HCT116 (cell line): Measurements from ENCODE around the gene ACTA2. TPM values are rescaled to one million over a fixed set of nuclear protein-coding genes. Genes with fewer than 3 reads are reported as not detected.

Experiments
- ATAC-seq: fragments of 200-7000 bp; cut with Tn5 transposase; 2 replicates; pipeline ENCODE4 v1.9.1; 2020; ENCODE audit warnings: mild to moderate bottlenecking, moderate library complexity
- BruUV-seq: library from RNA; stranded (reverse); fragments of 400-500 nt; replicated peaks from 2 replicates; lab custom pipeline; 2021; lab: Mats Ljungman, UMichigan
- CTCF ChIA-PET: fragments of 300-600 bp; sonication (Branson Sonifier 250); formaldehyde crosslinking; loops from one replicate; lab custom pipeline; 2021; ENCODE audit warnings: antibody characterized with exemption; lab: Charles Lee
- POLR2A ChIA-PET: fragments of 300-600, 350-600 bp; sonication (Branson Sonifier 250); formaldehyde crosslinking; loops from one replicate; lab custom pipeline; 2021; ENCODE audit warnings: antibody characterized with exemption; lab: Charles Lee
- RAD21 ChIA-PET, 2 experiments: fragments of 300-600 bp; sonication (Branson Sonifier 250); formaldehyde crosslinking; loops; one replicate each; lab custom pipeline; 2023; ENCODE audit warnings: low total read pairs in 2 of 2; ENCODE audit not compliant: uncharacterized antibody in 2 of 2, unreplicated experiment in 2 of 2, low non-redundant PET in 1 of 2; lab: Charles Lee
- DNase-seq: peaks from one replicate; pipeline ENCODE4 v3.0.0-alpha.2; 2010; ENCODE audit warnings: low read depth, low spot score
- H2AFZ ChIP-seq: fragments of 200-600 bp; shearing (Covaris generic), sonication (generic); 2 replicates; pipeline ENCODE4 v1.6.1; 2017; ENCODE audit warnings: low read depth, mixed run types, mixed read lengths, antibody characterized with exemption, low read length; ENCODE audit not compliant: poor library complexity, severe bottlenecking
- H3K27ac ChIP-seq: 2 replicates; pipeline ENCODE4 v1.5.1; 2012; ENCODE audit warnings: low read depth, low read length
- H3K27me3 ChIP-seq: fragments of 200-600 bp; sonication (generic); 2 replicates; pipeline ENCODE4 v1.6.1; 2016; ENCODE audit warnings: mixed run types, low read length, mixed read lengths; ENCODE audit not compliant: insufficient read depth
- H3K36me3 ChIP-seq, 2 experiments: fragments of 200-500 bp in 1 of 2; fragments of 200-600 bp in 1 of 2; sonication (Bioruptor generic) in 1 of 2; sonication (generic) in 1 of 2; 2 replicates each; pipeline versions ENCODE4 v1.5.1 to v1.6.1; 2014 to 2016; ENCODE audit warnings: low read length in 2 of 2, inconsistent platforms in 1 of 2, mixed read lengths in 1 of 2, mixed run types in 1 of 2; ENCODE audit not compliant: insufficient read depth in 2 of 2, control insufficient read depth in 1 of 2
- H3K4me1 ChIP-seq, 2 experiments: fragments of 200-600 bp in 1 of 2; sonication (generic) in 1 of 2; 2 replicates each; pipeline versions ENCODE4 v1.5.1 to v1.6.1; 2012 to 2017; ENCODE audit warnings: low read length in 2 of 2, inconsistent platforms in 1 of 2, mild to moderate bottlenecking in 1 of 2, mixed read lengths in 1 of 2, mixed run types in 1 of 2, moderate library complexity in 1 of 2; ENCODE audit not compliant: insufficient read depth in 2 of 2, control insufficient read depth in 1 of 2
- H3K4me2 ChIP-seq: fragments of 200-600 bp; sonication (generic); 2 replicates; pipeline ENCODE4 v1.6.1; 2017; ENCODE audit warnings: mixed run types, low read length, mixed read lengths
- H3K4me3 ChIP-seq, 2 experiments: fragments of 200-600 bp in 1 of 2; sonication (generic) in 1 of 2; replicated peaks in 1 of 2; 2 replicates each; pipeline ENCODE4 v1.5.1; 2011 to 2016; ENCODE audit warnings: low read length in 2 of 2, control low read depth in 1 of 2, low read depth in 1 of 2, mild to moderate bottlenecking in 1 of 2, mixed read lengths in 1 of 2, mixed run types in 1 of 2
- H3K79me2 ChIP-seq: fragments of 200-600 bp; sonication (generic); 2 replicates; pipeline ENCODE4 v1.6.1; 2017; ENCODE audit warnings: mild to moderate bottlenecking, mixed run types, low read length, moderate library complexity, mixed read lengths; ENCODE audit not compliant: insufficient read depth
- H3K9ac ChIP-seq: fragments of 200-600 bp; sonication (generic); 2 replicates; pipeline ENCODE4 v1.6.1; 2016; ENCODE audit warnings: low read length, mixed read lengths
- H3K9me2 ChIP-seq: fragments of 200-600 bp; sonication (generic), shearing (Covaris generic); 2 replicates; pipeline ENCODE4 v1.6.1; 2017; ENCODE audit warnings: mixed run types, mild to moderate bottlenecking, moderate library complexity; ENCODE audit not compliant: insufficient read depth
- H3K9me3 ChIP-seq, 2 experiments: fragments of 200-500 bp in 1 of 2; fragments of 200-600 bp in 1 of 2; sonication (Bioruptor generic) in 1 of 2; sonication (generic) in 1 of 2; 2 replicates each; pipeline ENCODE4 v1.6.1; 2014 to 2017; ENCODE audit warnings: low read length in 2 of 2, mixed read lengths in 2 of 2, inconsistent platforms in 1 of 2, low read depth in 1 of 2, mild to moderate bottlenecking in 1 of 2, mixed run types in 1 of 2, moderate library complexity in 1 of 2; ENCODE audit not compliant: control insufficient read depth in 1 of 2, insufficient read depth in 1 of 2
- H4K20me1 ChIP-seq: fragments of 200-600 bp; sonication (generic), shearing (Covaris generic); 2 replicates; pipeline ENCODE4 v1.6.1; 2017; ENCODE audit warnings: mixed run types, mild to moderate bottlenecking, moderate library complexity; ENCODE audit not compliant: insufficient read depth
- ATF3 ChIP-seq: IDR thresholded peaks from 2 replicates; pipeline ENCODE4 v1.6.1; 2012
- CEBPB ChIP-seq: IDR thresholded peaks from 2 replicates; pipeline ENCODE4 v1.6.1; 2012; ENCODE audit warnings: low read depth
- ELF1 ChIP-seq: IDR thresholded peaks from 2 replicates; pipeline ENCODE4 v1.6.1; 2012; ENCODE audit warnings: low read depth, borderline replicate concordance
- EZH2 ChIP-seq: fragments of 200-600 bp; sonication (generic); IDR thresholded peaks from 2 replicates; pipeline ENCODE4 v1.6.1; 2017; ENCODE audit warnings: antibody characterized with exemption, mixed run types
- JUND ChIP-seq: IDR thresholded peaks from 2 replicates; pipeline ENCODE4 v1.6.1; 2012
- SIN3A ChIP-seq: IDR thresholded peaks from 2 replicates; pipeline ENCODE4 v1.6.1; 2012; ENCODE audit warnings: low read depth
- SP1 ChIP-seq: IDR thresholded peaks from 2 replicates; pipeline ENCODE4 v1.6.1; 2012; ENCODE audit warnings: low read depth
- YY1 ChIP-seq: IDR thresholded peaks from 2 replicates; pipeline ENCODE4 v1.6.1; 2011; ENCODE audit warnings: low read length, low read depth, moderate library complexity, mild to moderate bottlenecking; ENCODE audit not compliant: insufficient replicate concordance; ENCODE audit errors: extremely low read depth
- intact Hi-C: fragments of 100-400 bp; cut with micrococcal nuclease; formaldehyde crosslinking; loops from 2 replicates; pipeline ENCODE4 v1.10.0; 2022
- total RNA-seq: library from RNA; stranded (reverse); gene quantifications from one replicate; pipeline ENCODE4 v1.2.1, GENCODE V29; 2021; ENCODE audit not compliant: unreplicated experiment
- TF ChIP-seq, protein P1 (sequence below): IDR thresholded peaks from 2 replicates; pipeline ENCODE4 v1.6.1; 2012
- TF ChIP-seq, protein P2 (sequence below): IDR thresholded peaks from 2 replicates; pipeline ENCODE4 v1.6.1; 2011; ENCODE audit warnings: mild to moderate bottlenecking, low read length, moderate library complexity; ENCODE audit not compliant: insufficient replicate concordance; ENCODE audit errors: extremely low read depth
- TF ChIP-seq, protein P3 (sequence below), 3 experiments: fragments of 200-600 bp in 1 of 3; sonication (generic) in 1 of 3; IDR thresholded peaks in 2 of 3; conservative IDR thresholded peaks in 1 of 3; 2 replicates each; pipeline ENCODE4 v1.5.1; 2012 to 2017; ENCODE audit warnings: low read depth in 2 of 3, low read length in 2 of 3, antibody characterized with exemption in 1 of 3, borderline replicate concordance in 1 of 3, control low read depth in 1 of 3, mild to moderate bottlenecking in 1 of 3, mixed read lengths in 1 of 3, mixed run types in 1 of 3, moderate library complexity in 1 of 3; ENCODE audit not compliant: insufficient read depth in 1 of 3

Gene ACTA2
- total RNA-seq, 1 experiment from 2014 or later, result 9.4 TPM

- TF ChIP-seq, protein P1, sequence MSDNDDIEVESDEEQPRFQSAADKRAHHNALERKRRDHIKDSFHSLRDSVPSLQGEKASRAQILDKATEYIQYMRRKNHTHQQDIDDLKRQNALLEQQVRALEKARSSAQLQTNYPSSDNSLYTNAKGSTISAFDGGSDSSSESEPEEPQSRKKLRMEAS, result no peak
- no peak for TF ChIP-seq SP1
- TF ChIP-seq SIN3A, result no peak
- no peak for TF ChIP-seq ATF3
- TF ChIP-seq JUND, result no peak
- TF ChIP-seq, protein P2, sequence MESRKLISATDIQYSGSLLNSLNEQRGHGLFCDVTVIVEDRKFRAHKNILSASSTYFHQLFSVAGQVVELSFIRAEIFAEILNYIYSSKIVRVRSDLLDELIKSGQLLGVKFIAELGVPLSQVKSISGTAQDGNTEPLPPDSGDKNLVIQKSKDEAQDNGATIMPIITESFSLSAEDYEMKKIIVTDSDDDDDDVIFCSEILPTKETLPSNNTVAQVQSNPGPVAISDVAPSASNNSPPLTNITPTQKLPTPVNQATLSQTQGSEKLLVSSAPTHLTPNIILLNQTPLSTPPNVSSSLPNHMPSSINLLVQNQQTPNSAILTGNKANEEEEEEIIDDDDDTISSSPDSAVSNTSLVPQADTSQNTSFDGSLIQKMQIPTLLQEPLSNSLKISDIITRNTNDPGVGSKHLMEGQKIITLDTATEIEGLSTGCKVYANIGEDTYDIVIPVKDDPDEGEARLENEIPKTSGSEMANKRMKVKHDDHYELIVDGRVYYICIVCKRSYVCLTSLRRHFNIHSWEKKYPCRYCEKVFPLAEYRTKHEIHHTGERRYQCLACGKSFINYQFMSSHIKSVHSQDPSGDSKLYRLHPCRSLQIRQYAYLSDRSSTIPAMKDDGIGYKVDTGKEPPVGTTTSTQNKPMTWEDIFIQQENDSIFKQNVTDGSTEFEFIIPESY, result no peak
- no peak for TF ChIP-seq YY1
- TF ChIP-seq, all 23 proteins: peak for 0
- CTCF ChIA-PET, result no interaction called here
- POLR2A ChIA-PET, result no interaction called here
Observed at GRCh38 chr10:88916986-88917385, 35.6 kb downstream of the ACTA2 start.

GRCh38 chr10:88916231-88916630 lies 36.3 kb downstream of the ACTA2 start:
- Histone ChIP-seq H3K27ac (no peak overlapping the region), H3K4me2 (no peak overlapping the region), H2AFZ (no peak overlapping the region), H3K9me2 (no peaks in the 10 kb centered on the region), H4K20me1 (no peaks in the 10 kb centered on the region), H3K9me3 (no peaks in the 10 kb centered on the region), H3K36me3 (0 out of 4 replicates have a peak, but pooled peaks cover 0 to 5% of the 10 kb centered on the region in 2 experiments), H3K4me3 (no peak overlapping the region), H3K4me1 (no peaks in the 10 kb centered on the region), H3K79me2 (no peaks in the 10 kb centered on the region), H3K9ac (no peak overlapping the region), H3K27me3 (no peaks in the 10 kb centered on the region)
- intact Hi-C loops, result no loop called here
- BruUV-seq, result no TSS peak
- DNase-seq (no peak), ATAC-seq (no peak)
- CTCF ChIA-PET, result no interaction called here
- POLR2A ChIA-PET, result no interaction called here
- TF ChIP-seq CEBPB (no peak), SP1 (no peak), SIN3A (no peak), ATF3 (no peak), EZH2 (no peak), ELF1 (no peak)
- TF ChIP-seq, protein P3, sequence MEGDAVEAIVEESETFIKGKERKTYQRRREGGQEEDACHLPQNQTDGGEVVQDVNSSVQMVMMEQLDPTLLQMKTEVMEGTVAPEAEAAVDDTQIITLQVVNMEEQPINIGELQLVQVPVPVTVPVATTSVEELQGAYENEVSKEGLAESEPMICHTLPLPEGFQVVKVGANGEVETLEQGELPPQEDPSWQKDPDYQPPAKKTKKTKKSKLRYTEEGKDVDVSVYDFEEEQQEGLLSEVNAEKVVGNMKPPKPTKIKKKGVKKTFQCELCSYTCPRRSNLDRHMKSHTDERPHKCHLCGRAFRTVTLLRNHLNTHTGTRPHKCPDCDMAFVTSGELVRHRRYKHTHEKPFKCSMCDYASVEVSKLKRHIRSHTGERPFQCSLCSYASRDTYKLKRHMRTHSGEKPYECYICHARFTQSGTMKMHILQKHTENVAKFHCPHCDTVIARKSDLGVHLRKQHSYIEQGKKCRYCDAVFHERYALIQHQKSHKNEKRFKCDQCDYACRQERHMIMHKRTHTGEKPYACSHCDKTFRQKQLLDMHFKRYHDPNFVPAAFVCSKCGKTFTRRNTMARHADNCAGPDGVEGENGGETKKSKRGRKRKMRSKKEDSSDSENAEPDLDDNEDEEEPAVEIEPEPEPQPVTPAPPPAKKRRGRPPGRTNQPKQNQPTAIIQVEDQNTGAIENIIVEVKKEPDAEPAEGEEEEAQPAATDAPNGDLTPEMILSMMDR (IDR thresholded peaks at IDR 0.05 in 2 of 3, conservative IDR thresholded peaks at IDR 0.05 in 1 of 3; ENCODE audit: borderline replicate concordance in 1 of 3, insufficient read depth in 1 of 3, low read depth in 2 of 3, low read length in 2 of 3), result no peak
- RAD21 ChIA-PET, result no interaction called here

More at GRCh38 chr10:88916986-88917385, 35.6 kb downstream of the ACTA2 start:
- Histone ChIP-seq H3K4me2 (no peak overlapping the region), H3K9me3 (no peaks in the 10 kb centered on the region), H4K20me1 (no peaks in the 10 kb centered on the region), H3K4me1 (no peaks in the 10 kb centered on the region), H3K36me3 (0 out of 4 replicates have a peak, but pooled peaks cover 0 to 5% of the 10 kb centered on the region in 2 experiments), H3K79me2 (no peaks in the 10 kb centered on the region), H3K27me3 (no peaks in the 10 kb centered on the region), H3K9ac (no peak overlapping the region), H3K27ac (no peak overlapping the region), H3K4me3 (no peak overlapping the region), H3K9me2 (no peaks in the 10 kb centered on the region), H2AFZ (no peak overlapping the region)
- no TSS peak for BruUV-seq
- RAD21 ChIA-PET, result no interaction called here
- intact Hi-C loops, result no loop called here
- DNase-seq, result no peak
- no peak for ATAC-seq
